ENCODE results near the gene TBL3. TPM values are rescaled to one million over a fixed set of nuclear protein-coding genes. Genes with fewer than 3 reads are reported as not detected.
"Not testable (repeated sequence)": the region's sequence is repeated elsewhere in the genome, so short reads cannot be mapped to it uniquely, and the experiment has no call there.

TBL3 gene
- total RNA-seq, 4 donors from 2014 or later: 34.4 to 91.8 (median 53.7) TPM

GRCh38 chr16:2009164-2009711 lies 37.4 kb downstream of the TBL3 start:
- Histone ChIP-seq H3K9me3 (no peaks in the 10 kb centered on the region), H3K27me3 (no peaks in the 10 kb centered on the region), H3K27ac (peak overlapping the region in 2 of 3 donors; percentile 50 to 52), H3K4me1 (peaks cover 22 to 40% of the 10 kb centered on the region in 2 donors), H3K4me3 (replicated peaks in 1 of 3) (peak overlapping the region; percentile 28 to 98 (median 93)), H3K36me3 (no peaks in the 10 kb centered on the region)
- intact Hi-C loops (cut with DNase I): no loop called here
- 0% methylated on average over 1 of the region's 55 CpGs; no CpG with 5 or more reads in 1 of the 2 donors for WGBS, 2 donors
- TF ChIP-seq CTCF (IDR thresholded peaks at IDR 0.05): no peak
- no peak for TF ChIP-seq POLR2A (IDR thresholded peaks at IDR 0.05)
- no peak for DNase-seq

GRCh38 chr16:2009791-2010510 lies 38.1 kb downstream of the TBL3 start, which contains the start of gene ZNF598:
Gene ZNF598, minus strand, starts transcription at chr16:2009821.
- DNase-seq: peak; percentile 79 to 81
- Histone ChIP-seq H3K9me3 (no peaks in the 10 kb centered on the region), H3K27ac (peak within 1 kb of the TSS; percentile 50 to 72 (median 64)), H3K4me1 (peaks cover 21 to 33% of the 10 kb centered on the region in 2 donors), H3K36me3 (no peaks in the 10 kb centered on the region), H3K27me3 (no peaks in the 10 kb centered on the region), H3K4me3 (replicated peaks in 1 of 3) (peak within 1 kb of the TSS; percentile 29 to 98 (median 93))
- intact Hi-C loops (cut with DNase I): no loop called here
- WGBS, 2 donors: 3 to 10% methylated on average over 7 to 15 of the region's 52 CpGs
- TF ChIP-seq POLR2A (IDR thresholded peaks at IDR 0.05) (peak in 1 of 2 donors; percentile 85), CTCF (IDR thresholded peaks at IDR 0.05) (peak in 1 of 6 experiments; percentile 11)

GRCh38 chr16:2011726-2012125 lies 39.9 kb downstream of the TBL3 start:
- H3K36me3 ChIP-seq; H3K27ac ChIP-seq; H3K9me3 ChIP-seq; H3K27me3 ChIP-seq; H3K4me3 ChIP-seq (replicated peaks in 1 of 3); DNase-seq; intact Hi-C loops (cut with DNase I): not testable (repeated sequence)
- 85 to 86% methylated on average over 9 of the region's 9 CpGs for WGBS, 2 donors
- peaks cover 21 to 28% of the 10 kb centered on the region in 2 donors for H3K4me1 ChIP-seq

- H3K9me3 ChIP-seq: no peaks in the 10 kb centered on the region
- H3K27me3 ChIP-seq: no peaks in the 10 kb centered on the region
- H3K36me3 ChIP-seq: no peaks in the 10 kb centered on the region
- H3K27ac ChIP-seq: no peak overlapping the region
- intact Hi-C loops (cut with DNase I): no loop called here
- no peak for TF ChIP-seq POLR2A (IDR thresholded peaks at IDR 0.05)
- no peak for TF ChIP-seq CTCF (IDR thresholded peaks at IDR 0.05)
- WGBS, 2 donors: 91% methylated on average over 13 to 15 of the region's 15 CpGs
- no peak for DNase-seq
- H3K4me3 ChIP-seq (replicated peaks in 1 of 3): no peak overlapping the region
- peaks cover 10 to 11% of the 10 kb centered on the region in 2 donors for H3K4me1 ChIP-seq
Measured at GRCh38 chr16:2013527-2013926, 41.7 kb downstream of the TBL3 start.

GRCh38 chr16:2015117-2015946 lies 43.5 kb downstream of the TBL3 start:
- intact Hi-C loops (cut with DNase I): no loop called here
- H3K27me3 ChIP-seq: peaks cover 4% of the 10 kb centered on the region
- no peak overlapping the region for H3K27ac ChIP-seq
- H3K9me3 ChIP-seq: no peaks in the 10 kb centered on the region
- DNase-seq: no peak
- peaks cover 3 to 13% of the 10 kb centered on the region in 2 donors for H3K4me1 ChIP-seq
- no peak for TF ChIP-seq POLR2A (IDR thresholded peaks at IDR 0.05)
- 82 to 83% methylated on average over 20 to 23 of the region's 24 CpGs for WGBS, 2 donors
- no peak overlapping the region for H3K4me3 ChIP-seq (replicated peaks in 1 of 3)
- no peaks in the 10 kb centered on the region for H3K36me3 ChIP-seq
